AML-193 (cell line): ENCODE measurements around the gene RPS6KB1.
"Not testable (repeated sequence)": the region's sequence is repeated elsewhere in the genome, so short reads cannot be mapped to it uniquely, and the experiment has no call there.

Experiments used
- DNase-seq, 2 experiments: peaks; one replicate each; lab custom pipeline; 2025; lab: John Stamatoyannopoulos, UW

Gene RPS6KB1

DNA sequence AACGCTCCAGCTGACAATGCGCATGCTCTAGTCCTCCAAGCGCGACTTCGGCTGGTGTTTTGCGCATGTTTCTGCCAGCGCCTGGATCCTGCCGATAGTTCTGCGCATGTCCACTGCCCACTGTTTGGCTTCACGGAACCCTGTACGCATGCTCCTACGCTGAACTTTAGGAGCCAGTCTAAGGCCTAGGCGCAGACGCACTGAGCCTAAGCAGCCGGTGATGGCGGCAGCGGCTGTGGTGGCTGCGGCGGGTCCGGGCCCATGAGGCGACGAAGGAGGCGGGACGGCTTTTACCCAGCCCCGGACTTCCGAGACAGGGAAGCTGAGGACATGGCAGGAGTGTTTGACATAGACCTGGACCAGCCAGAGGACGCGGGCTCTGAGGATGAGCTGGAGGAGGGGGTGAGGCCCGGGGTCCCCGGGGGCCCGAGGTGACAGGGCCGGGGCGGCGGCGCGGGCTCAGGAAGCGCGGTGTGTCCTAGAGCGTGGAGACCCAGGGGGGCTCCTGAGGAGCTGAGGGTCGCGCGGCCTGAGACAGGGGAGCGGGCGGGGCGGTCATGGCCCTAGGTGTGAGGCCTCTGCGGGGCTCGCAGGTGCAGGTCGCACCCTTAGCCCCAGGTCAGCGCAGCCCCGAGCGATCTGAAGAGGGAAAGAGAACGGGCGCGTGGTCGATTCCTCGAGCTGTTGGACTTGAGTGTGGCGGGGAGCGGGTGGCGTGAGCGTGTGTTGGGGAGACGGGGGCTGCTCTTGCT lies at the start of gene RPS6KB1, which contains the start of gene TUBD1:
Gene RPS6KB1 (plus strand): TSS at position 198 of the 752 bp plus-strand sequence. CDS start 64 bp downstream, at position 262.
Gene TUBD1 (minus strand): TSS at position 20 of the 752 bp plus-strand sequence. CDS start 1,941 bp downstream, outside the sequence.
- DNase-seq: peak; percentile 100

DNA sequence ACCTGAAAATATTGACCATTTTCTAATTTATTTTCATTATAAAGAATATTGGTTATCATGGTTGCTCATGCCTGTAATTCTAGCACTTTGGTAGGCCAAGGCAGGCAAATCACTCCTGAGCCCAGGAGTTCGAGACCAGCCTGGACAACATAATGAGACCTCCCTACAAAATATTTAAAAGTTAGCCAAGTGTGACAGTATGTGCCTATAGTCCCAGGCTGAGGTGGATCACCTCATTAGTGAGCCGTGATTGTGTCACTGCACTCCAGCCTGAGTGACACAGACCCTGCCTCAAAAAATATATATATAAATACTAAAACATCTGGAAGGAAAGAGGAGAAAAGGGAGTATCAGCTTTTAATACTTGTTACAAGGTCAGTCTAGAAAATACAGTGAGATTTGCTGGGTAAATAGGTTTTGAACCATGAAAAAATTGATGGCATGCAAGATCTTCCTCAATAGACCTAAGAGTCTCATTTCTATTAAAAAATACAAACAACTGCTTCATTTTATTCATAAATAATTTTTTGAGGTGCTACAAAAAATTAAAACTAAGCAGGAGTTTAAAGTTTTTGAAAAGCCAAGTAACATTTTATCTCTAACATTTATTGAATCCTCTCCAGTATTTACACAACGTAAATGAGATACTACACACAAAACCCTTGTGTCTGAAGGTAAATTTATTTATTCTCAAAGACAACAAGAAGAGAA lies 47.9 kb upstream of the RPS6KB1 start:
- no peak for DNase-seq

DNA sequence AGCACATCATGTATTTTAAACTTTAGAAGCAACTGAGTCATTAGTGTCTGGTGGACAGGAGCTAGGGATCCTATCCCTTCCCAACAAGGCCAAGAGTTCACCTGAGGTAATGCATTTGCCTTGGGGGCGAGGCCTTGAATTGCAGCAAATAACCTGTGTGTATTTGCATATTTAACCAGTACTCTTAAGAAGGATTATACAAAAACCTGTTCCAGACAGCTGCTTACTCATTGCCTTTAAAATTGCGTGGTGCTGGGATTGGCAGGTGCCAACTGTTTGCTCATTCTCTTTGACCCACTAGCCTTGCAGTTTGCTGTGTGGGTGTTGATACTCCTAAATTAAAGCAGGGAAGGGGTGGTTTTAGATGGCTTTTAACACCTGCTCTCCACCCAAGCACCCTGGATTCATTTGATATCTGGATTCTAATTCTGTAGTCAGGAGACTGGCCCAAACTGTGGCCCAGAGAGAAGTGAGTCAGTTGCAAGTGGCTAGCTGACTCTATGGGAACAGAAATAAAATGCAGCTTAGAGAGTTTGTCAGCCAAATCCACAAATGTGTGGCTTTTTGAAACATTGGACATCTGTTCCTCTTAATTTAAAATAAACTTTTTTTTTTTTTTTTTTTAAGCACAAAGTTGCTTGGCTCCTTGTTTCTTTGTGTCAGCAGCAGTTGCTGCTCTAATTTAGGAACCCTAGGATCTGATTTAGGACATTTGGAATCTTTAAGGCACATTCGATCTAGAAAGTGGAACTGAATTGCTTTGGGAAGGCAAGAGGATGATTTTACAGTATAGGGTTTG lies 47.1 kb upstream of the RPS6KB1 start:
- DNase-seq: no peak

DNA sequence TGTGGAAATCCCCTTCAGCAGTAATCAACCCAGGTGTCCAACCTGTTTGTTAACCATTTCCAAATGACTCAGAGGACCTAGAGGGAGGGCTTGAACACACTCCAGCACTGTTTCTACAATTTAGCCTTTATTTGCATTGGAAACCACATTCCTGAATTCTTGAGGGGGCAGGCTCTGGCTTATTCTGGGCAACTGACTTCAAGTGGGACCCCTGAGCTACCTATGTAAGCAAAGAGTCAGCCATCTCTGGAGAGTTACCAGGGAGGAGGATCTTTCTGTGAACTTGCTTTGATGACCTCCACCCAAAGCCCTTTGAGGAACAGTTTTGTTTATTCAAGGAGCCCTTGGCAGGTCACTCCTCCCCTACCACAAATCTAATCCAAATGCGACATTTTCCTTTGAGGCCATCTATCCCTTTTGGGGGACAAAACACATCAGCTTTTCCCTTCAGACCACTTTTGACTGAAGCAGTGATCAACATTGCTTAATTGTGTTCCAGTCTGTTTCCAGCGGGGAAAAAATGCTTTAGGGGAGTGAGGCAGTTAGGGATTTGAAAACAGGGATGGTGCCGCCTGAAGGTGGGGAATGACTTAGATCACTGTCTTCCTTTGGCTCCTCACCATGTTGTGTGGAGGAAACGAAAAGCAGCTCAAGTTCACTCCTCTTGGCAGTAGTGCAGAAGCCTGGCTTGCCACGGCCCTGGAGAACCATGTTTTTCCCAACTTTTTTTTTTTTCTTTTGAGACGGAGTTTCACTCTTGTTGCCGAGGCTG lies 46.3 kb upstream of the RPS6KB1 start:
- no peak for DNase-seq

DNA sequence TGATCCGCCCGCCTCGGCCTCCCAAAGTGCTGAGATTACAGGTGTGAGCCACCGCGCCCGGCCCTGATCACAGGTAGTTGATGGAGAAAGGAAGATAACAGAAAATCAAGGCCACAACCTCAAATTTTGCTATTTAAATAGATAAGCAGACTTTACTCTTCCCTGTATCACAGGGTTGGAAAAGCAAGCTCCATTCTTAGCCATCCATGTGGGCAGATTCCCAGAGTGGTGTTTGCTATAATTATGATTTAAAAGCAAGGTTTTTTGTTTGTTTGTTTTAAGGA lies 44.6 kb upstream of the RPS6KB1 start:
- DNase-seq: no peak

DNA sequence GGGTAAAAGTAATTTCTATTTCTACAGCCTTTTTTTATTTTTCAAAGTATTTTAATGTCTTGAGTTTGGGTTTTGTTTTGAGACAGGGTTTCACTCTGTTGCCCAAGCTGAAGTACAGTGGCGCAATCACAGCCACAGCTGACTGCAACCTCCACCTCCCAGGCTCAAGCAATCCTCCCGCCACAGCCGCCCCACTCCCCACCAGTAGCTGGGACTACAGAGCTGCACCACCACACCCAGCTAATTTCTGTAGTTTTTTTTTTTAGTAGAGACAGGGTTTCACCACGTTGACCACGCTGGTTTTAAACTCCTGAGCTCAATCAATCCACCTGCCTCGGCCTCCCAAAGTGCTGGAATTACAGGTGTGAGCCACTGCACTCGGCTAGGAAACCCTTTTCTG lies 44.1 kb upstream of the RPS6KB1 start:
- peak; percentile 77 to 88 for DNase-seq

DNA sequence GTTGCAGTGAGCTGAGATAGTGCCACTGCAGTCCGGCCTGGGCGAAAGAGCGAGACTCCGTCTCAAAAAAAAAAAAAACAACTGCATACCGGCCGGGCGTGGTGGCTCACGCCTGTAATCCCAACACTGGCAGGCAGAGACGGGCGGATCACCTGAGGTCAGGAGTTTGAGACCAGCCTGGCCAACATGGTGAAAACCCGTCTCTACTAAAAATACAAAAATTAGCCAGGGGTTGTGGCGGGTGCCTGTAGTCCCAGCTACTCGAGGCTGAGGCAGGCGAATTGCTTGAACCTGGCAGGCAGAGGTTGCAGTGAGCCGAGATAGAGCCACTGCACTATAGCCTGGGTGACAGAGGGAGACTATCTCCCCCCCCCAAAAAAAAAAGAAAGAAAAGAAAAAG lies 42.6 kb upstream of the RPS6KB1 start:
- DNase-seq: not testable (repeated sequence)

DNA sequence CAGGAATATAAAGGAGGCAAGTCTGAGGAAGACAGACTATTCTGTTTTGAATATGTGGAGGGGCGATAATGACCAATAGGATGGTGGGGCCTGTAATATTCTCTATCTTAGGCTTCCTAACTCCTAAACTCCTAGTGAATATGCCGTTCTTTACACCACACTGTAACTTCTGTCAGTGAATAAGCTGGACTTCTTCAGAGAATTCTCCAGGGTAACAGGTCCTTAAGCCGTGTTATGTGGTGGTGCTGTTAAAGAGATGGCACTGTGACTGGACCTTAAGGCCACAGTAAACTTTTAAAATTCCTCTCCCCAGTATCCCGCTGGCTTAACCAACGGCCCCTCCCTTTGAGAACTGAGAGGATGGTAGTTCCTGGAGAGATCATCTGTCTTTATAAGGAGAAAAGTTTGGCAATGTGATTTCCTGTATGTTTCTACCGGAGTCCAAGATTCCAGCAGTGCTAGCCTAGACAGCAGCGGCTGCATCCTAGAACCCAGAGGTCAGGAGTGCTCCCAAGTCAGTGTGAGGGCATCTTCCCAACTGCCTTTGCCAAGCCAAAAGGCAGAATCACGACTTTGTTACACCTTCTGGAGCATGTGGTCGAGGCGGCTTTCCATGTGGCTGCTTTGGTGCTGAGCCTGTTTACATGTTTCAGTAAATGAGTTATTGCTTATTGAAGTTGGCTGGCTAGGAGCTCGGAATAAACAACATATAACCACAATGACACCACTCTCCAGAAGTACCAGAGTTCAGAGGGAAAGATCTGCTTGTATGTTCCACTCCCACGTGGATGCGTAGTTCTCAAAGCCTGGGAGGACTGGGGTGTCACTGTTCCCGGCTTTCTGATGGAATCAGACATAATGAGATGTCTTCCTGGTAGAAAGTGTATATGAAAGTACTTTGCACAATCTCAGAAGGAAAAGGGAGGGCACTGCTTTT lies 41.2 kb upstream of the RPS6KB1 start:
- no peak for DNase-seq

DNA sequence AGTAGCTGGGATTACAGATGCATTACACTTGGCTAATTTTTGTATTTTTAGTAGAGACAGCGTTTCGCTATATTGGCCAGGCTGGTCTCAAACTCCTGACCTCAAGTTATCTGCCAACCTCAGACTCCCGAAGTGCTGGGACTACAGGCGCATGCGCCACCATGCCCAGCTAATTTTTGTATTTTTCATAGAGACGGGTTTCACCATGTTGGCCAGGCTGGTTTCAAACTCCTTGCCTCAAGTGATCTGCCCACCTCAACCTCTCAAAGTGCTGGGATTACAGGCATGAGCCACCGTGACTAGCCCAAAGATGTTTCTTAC lies 40.1 kb upstream of the RPS6KB1 start:
- DNase-seq: not testable (repeated sequence)

DNA sequence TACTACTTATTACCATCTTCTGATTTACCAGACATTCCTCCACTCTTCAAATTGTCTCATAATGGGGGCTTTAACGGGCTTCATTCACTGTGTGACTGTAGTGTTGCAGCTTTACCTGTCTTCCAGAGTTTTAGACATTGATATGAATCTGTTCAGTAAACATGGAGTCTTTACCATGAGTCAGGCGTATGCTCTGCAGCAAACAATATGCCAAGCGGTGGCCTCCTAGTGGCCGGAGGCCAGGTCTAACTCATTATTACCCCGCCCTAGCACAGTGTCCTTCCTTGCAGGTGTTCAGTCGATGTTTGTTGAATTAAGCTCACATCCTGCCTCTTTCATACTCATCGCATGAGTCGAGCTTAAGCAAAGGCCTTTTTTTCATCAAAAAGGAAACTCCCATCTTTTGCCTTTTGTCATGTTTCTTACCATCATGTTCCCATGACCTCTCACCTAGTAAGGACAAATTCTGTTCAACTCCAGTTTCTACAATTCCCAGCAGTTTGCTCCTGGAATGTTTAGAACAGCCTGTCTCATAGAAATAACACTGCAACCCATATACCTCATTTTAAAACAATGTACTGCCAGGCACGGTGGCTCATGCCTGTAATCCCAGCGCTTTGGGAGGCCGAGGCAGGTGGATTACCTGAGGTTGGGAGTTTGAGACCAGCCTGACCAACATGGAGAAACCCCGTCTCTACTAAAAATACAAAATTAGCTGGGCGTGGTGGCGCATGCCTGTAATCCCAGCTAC lies 39.6 kb upstream of the RPS6KB1 start:
- no peak for DNase-seq

DNA sequence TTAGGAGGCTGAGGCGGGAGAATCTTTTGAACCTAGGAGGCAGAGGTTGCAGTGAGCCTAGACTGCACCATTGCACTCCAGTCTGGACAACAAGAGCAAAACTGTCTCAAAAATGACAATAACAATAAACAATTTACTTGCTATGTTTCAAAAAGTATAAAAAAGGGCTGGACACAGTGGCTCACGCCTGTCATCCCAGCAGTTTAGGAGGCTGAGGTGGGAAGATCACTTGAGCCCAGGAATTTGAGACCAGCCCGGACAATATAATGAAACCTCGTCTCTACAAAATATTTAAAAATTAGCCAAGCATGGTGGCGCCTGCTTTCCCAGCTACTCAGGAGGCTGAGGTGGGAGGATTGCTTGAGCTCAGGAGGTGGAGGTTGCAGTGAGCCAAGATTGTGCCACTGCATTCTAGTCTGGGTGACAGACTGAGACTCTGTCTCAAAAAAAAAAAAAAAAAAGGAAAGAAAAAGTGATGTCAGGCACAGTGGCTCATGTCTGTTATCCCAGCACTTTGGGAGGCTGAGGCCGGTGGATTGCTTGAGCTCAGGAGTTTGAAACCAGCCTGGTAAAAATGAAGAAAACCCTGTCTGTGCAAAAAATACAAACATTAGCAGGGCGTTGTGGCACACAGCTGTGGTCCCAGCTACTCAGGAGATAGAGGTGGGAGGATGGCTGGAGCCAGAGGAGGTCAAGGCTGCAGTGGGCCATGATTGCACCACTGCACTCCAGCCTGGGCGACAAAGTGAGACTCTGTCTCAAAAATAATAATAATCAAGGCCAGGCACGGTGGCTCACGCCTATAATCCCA lies 38.8 kb upstream of the RPS6KB1 start:
- DNase-seq: not testable (repeated sequence)

DNA sequence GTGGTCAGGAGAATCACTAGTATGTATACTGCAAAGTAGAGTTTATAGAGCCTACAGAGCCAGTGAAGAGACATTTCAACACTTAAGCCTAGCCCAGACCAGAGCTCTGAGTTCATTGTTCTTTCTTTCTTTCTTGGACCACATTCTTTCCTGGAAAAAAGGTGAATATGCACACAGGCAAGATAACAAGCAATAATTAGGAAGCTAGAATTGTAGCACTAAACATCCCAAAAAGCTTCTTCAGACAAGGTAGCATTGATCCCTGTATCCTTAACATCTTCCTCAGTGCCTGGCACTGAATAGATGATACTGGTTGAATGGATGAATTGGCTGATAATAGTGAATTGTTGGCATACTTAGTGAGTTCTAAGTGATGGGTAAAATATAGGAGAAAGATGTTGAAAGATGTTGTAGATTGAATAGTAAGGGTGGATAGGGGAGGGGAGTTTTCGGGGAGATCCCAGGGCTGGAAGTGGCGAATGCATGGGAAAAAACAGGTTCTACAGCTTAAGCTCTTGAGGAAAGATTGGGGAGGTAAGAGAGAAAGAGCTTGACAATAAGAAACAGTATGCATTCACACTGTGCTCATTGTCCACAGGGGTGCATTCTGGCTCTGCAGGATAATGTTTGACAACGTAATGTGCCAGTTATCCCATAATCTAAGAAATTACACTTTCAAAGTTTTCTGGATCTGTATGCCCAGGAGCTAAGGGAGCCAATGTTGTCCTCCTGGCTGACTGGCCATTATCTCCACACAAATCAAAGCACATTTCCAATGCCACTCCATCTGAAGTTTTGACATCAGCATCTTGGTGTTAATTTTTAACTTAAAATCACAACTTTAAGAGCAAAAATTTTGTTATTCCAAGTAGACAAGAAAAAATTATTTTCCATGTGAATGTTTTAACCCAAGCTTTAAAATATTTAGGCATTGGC lies 35.8 kb upstream of the RPS6KB1 start:
- DNase-seq: no peak

DNA sequence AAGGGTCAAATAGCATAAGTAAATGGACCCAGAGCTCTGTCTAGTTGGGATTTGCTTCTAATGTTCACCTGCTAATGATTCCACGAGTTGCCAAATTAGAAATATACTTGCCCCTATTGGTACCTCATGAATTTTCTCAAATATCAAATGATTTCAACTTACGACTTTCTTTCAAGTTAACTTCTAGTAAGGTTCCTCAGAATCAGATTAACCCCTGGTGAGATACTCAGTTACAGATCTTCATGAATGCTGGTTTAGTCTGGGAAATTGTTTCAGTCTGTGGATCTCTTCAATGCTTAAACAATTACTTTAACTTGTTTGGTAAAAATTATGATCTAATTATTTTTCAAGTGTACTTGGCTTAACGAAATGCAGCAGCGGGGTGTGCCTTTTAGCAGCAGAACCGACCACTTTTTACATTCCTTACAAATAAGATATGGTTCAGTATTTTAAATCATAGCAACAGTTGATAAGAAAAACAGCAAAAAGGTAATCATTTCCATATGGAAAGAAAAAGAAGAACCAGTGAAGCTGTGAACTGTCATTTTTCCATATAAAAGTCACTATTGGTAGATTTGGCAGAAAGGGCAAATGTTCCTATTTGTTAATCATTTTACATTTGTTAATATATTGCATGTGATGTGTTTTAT lies 34.6 kb upstream of the RPS6KB1 start:
- no peak for DNase-seq

DNA sequence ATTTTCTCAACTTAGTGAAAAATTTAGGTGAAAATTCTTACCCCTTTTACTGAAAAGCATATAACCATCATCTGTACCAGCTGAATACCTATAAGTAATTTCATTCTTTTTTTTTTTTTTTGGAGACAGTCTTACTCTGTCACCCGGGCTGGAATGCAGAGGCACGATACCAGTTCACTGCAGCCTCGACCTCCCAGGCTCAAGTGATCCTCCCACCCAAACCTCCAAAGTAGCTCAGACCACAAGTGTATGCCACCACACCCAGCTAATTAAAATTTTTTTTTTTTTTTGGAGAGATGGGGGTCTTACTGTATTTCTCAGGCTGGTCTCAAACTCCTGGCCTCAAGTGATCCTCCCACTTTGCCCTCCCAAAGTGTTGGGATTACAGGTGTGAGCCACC lies 34.0 kb upstream of the RPS6KB1 start:
- no peak for DNase-seq

DNA sequence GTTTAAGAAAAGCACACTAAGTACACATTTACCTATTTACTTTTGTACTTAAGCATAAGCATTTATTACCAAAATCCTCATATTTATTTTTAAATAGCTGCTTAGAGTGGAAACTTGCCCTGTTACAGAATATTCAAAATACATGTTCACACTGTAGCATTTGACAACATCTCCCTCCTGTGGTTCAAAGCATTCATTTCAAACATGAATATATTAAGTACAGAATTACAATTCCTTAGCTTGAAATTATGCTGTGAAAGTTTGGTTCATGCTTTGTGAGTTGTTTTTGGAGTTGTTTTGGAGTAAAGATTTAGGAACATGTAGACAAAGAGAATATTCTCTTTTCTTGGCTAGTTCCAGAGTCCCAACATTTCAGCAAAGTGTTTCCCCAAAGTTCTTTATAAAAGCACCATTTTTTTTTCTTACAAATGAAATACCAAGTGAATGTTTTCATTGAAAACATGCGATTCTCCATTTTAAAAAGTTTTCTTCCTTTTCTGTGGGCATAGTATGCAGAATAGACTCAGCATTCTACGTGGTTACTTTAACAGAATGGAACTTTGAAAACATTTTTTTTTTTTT lies 33.4 kb upstream of the RPS6KB1 start:
- DNase-seq: peak; percentile 81 to 82

DNA sequence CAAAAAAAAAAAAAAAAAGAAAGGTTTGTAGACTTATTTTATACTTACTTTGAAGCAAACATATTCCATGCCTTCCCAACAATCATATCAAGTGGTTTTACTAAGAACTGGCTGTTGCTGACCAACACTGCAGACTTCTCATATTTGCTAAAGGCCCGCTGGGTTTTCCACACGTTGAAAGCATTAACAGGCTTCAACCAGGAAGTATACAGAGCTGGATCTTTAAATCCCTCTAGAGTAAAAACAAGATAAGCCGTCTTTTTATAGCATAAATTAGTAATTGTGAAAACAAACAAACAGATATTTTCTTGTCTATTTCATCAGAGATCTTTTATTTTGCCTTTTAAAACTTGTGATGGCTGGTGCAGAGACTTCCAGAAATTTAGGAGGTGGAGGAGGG lies 29.3 kb upstream of the RPS6KB1 start:
- no peak for DNase-seq

DNA sequence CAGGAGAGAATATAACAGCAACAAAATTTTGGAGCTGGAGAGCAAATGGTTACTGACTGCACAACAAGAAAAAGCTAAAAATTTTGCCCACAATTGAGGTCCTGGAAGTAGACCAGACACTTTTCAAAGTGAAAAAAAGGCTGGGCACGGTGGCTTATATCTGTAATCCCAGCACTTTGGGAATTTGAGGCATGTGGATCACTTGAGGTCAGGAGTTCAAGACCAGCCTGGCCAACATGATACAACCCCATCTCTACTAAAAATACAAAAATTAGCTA lies 23.0 kb upstream of the RPS6KB1 start:
- no peak for DNase-seq

DNA sequence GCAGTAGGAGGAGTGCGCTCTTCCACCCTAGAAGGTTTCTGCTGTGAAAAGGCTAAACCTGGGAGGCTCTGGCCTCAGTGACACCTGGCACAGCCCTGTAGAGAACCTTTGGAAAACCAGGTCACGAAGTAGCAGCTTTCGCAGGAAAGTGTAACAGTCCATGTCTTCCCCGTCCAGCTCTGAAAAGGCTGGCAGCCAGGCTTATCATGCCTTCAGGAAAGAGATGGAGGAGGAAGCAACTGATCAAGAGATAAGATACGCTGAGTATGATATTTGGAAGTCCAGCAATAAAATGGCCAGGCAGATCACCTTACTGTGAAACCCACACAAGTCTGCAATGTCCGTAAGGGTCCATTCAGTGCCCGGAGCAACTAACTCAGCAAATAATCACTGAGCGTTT lies 22.4 kb upstream of the RPS6KB1 start:
- DNase-seq: no peak
